A673 (cell line): ENCODE data around the gene PRAC1. TPM values are rescaled to one million over a fixed set of nuclear protein-coding genes. Genes with fewer than 3 reads are reported as not detected.

ENCODE experiments used
- BruUV-seq: library from RNA; stranded (reverse); fragments of 400-500 nt; replicated peaks from 2 replicates; lab custom pipeline; 2021; lab: Mats Ljungman, UMichigan
- CTCF ChIA-PET: fragments of 300-600 bp; sonication (Branson Sonifier 250); formaldehyde crosslinking; loops from one replicate; lab custom pipeline; 2022; ENCODE audit warnings: antibody characterized with exemption; lab: Charles Lee
- POLR2A ChIA-PET: fragments of 300-600 bp; sonication (Branson Sonifier 250); formaldehyde crosslinking; loops from one replicate; lab custom pipeline; 2022; ENCODE audit warnings: antibody characterized with exemption; ENCODE audit not compliant: low non-redundant PET; lab: Charles Lee
- DNase-seq: peaks from one replicate; pipeline ENCODE4 v3.0.0-alpha.2; 2015; ENCODE audit warnings: low spot score
- H3K27ac ChIP-seq: fragments of 200-600 bp; sonication (generic); 2 replicates; pipeline ENCODE4 v1.5.1; 2016; ENCODE audit warnings: mixed run types, low read depth, mild to moderate bottlenecking, mixed read lengths, antibody characterized with exemption, low read length; ENCODE audit not compliant: poor library complexity, severe bottlenecking
- H3K27me3 ChIP-seq: fragments of 200-600 bp; sonication (generic); replicated peaks from 2 replicates; pipeline ENCODE4 v1.6.1; 2017; ENCODE audit warnings: mixed run types, low read depth, mild to moderate bottlenecking, mixed read lengths, antibody characterized with exemption, low read length; ENCODE audit not compliant: insufficient read depth, poor library complexity
- H3K36me3 ChIP-seq: fragments of 200-600 bp; sonication (generic); 2 replicates; pipeline ENCODE4 v1.6.1; 2016; ENCODE audit warnings: mixed run types, mild to moderate bottlenecking, mixed read lengths, antibody characterized with exemption, low read length; ENCODE audit not compliant: insufficient read depth, poor library complexity, severe bottlenecking
- H3K4me1 ChIP-seq: fragments of 200-600 bp; sonication (generic); 2 replicates; pipeline ENCODE4 v1.6.1; 2017; ENCODE audit warnings: mixed run types, mild to moderate bottlenecking, mixed read lengths, antibody characterized with exemption, low read length; ENCODE audit not compliant: insufficient read depth, poor library complexity, severe bottlenecking
- H3K4me3 ChIP-seq: fragments of 200-600 bp; sonication (generic); 2 replicates; pipeline ENCODE4 v1.5.1; 2016; ENCODE audit warnings: low read depth, mixed run types, mild to moderate bottlenecking, mixed read lengths, low read length; ENCODE audit not compliant: poor library complexity, severe bottlenecking
- H3K9me3 ChIP-seq: fragments of 200-600 bp; sonication (generic); 2 replicates; pipeline ENCODE4 v1.6.1; 2016; ENCODE audit warnings: mixed run types, low read depth, mild to moderate bottlenecking, mixed read lengths, antibody characterized with exemption, low read length; ENCODE audit not compliant: poor library complexity, severe bottlenecking
- CTCF ChIP-seq: fragments of 300-800, 200-600 bp; sonication (generic); conservative IDR thresholded peaks from 2 replicates; pipeline ENCODE4 v1.5.1; 2017; ENCODE audit warnings: low read depth, mild to moderate bottlenecking, antibody characterized with exemption, low read length, moderate library complexity, mixed read lengths
- EZH2 ChIP-seq: fragments of 200-600 bp; sonication (generic); IDR thresholded peaks from 2 replicates; pipeline ENCODE4 v1.6.1; 2017; ENCODE audit warnings: borderline replicate concordance, low read depth, mild to moderate bottlenecking, mixed read lengths, antibody characterized with exemption, low read length; ENCODE audit not compliant: poor library complexity, severe bottlenecking
- intact Hi-C: fragments of 100-400 bp; cut with micrococcal nuclease; formaldehyde crosslinking; loops from one replicate; pipeline ENCODE4 v1.10.0; 2022; ENCODE audit not compliant: unreplicated experiment
- microRNA-seq: library from miRNA; unstranded; fragments of <30 nt; microRNA quantifications from one replicate; pipeline ENCODE4 v1.2.0, GENCODE V29; 2021
- total RNA-seq: library from RNA; stranded (reverse); gene quantifications from 2 replicates; pipeline ENCODE4 v1.2.3, GENCODE V29; 2021

PRAC1 gene
- total RNA-seq, 1 experiment from 2014 or later, result 78.3 TPM

DNA sequence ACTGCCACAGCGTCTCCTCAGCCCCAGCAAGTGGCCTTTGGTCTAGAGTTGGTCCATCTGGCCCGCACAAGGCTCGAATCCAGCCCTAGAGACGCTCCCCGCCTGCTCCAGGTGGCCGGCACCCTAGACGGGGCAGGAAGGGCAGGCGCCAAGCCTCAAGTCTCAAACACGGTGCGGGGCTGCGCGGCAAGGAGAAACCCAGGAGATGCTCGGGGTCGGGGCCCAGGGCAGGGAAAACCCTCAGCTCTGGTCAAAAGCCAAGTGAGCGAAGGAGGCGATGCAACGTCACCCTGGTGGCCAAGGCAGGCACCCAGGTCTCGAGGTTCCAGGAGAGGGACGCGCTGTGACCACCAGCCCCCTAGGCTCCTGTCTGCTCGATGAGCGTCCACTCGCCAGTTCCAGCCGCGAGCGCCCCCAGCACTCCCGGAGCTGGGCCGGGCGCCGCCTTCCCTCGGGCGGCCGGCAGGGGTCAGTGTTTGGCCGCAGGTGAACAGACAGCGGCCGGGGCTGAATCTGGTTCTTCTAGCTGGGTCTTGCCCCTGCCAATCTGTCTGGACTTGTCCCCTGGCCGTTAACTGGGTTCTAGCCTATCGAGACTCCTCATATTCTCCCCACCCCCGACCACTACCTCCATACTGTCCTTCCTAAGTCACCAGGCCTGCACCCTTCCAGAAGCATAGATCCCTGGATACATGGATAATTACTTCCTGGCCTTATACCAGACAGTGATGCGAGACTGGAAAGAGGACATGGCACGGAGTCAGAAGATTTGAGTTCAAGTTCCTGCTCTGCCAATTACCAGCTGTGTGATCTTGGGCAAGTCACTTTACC, 44.0 kb downstream of the PRAC1 start:
- H3K4me3 ChIP-seq, result peak overlapping the region; percentile 39
- TF ChIP-seq CTCF, result peak; percentile 99
- no peak for TF ChIP-seq EZH2
- intact Hi-C loops, result loop anchor here (1.0 to 10.0 kb wide), 6 partner anchors 44 to 546 kb away; partner anchors contain the start of gene PRAC1
- H3K27me3 ChIP-seq, result no peaks in the 10 kb centered on the region
- POLR2A ChIA-PET, result interaction anchor here (0.9 to 1.3 kb wide), 2 partner anchors 44 to 51 kb away, joined by 3 to 8 read pairs; partner anchors contain the start of gene HOXB13
- CTCF ChIA-PET, result interaction anchor here (0.5 to 4.4 kb wide), 19 partner anchors 11 to 570 kb away, joined by 3 to 67 read pairs (median 3); partner anchors contain the start of genes HOXB13 and PRAC2
- peak; percentile 83 for DNase-seq
- no peaks in the 10 kb centered on the region for H3K36me3 ChIP-seq
- no peak overlapping the region for H3K27ac ChIP-seq
- H3K4me1 ChIP-seq, result peaks cover 17% of the 10 kb centered on the region
- no TSS peak for BruUV-seq
- H3K9me3 ChIP-seq, result no peaks in the 10 kb centered on the region

DNA sequence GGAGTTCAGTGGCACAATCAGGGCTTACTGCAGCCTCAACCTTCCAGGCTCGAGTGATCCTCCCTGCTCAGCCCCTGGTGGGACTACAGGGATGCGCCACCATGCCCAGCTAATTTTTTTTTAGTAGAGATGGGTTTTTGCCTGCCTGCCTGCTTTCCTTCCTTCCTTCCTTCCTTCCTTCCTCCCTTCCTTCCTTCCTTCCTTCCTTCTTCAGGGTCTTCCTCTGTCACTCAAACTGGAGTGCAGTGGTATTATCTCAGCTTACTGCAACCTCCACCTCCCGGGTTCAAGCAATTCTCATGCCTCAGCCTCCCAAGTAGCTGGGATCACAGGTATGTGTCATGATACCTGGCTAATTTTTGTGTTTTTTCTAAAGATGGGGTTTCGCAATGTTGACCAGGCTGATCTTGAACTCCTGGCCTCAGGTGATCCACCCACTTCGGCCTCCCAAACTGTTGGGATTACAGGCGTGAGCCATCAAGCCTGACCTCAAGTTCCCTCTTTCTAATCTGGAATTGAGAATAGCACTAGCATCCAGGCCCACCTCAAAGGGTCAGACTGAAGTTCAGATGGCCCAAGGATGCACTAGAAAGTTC, 45.3 kb downstream of the PRAC1 start:
- TF ChIP-seq EZH2 (no peak), CTCF (no peak)
- Histone ChIP-seq H3K4me1 (peaks cover 21% of the 10 kb centered on the region), H3K36me3 (no peaks in the 10 kb centered on the region), H3K4me3 (no peak overlapping the region), H3K27me3 (no peaks in the 10 kb centered on the region), H3K27ac (no peak overlapping the region), H3K9me3 (no peaks in the 10 kb centered on the region)
- no TSS peak for BruUV-seq
- DNase-seq, result peak; percentile 55
- ChIA-PET POLR2A (no interaction called here), CTCF (interaction anchor here (0.6 to 2.6 kb wide), 3 partner anchors 114 to 202 kb away, joined by 3 to 51 read pairs (median 4); no protein-coding TSS in a partner anchor)
- intact Hi-C loops, result loop anchor here (10.0 kb wide), 3 partner anchors 78 to 548 kb away; no protein-coding TSS in a partner anchor

DNA sequence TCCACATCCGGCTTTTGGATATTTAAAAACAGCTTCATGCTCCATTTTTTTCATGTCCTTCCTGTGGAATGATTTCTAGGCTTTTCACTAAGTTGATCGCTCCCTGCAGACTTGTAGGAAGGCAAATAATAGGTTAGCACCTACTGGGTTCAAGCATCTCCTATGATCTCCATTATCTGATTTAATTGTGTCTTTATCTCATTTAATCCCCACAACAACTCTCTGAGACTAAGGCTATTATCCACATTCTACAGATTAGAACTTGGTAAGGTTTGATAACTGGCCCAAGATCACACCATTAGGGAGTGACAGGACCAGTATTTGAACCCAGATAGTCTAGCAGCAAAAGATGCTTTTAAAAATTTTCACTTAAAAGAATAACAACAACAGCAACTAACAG, 50.0 kb downstream of the PRAC1 start:
- intact Hi-C loops, result loop anchor here (5.0 to 10.0 kb wide), 4 partner anchors 82 to 552 kb away; no protein-coding TSS in a partner anchor
- POLR2A ChIA-PET, result no interaction called here
- Histone ChIP-seq H3K4me1 (peaks cover 9% of the 10 kb centered on the region), H3K27me3 (no peaks in the 10 kb centered on the region), H3K27ac (peak overlapping the region; percentile 52), H3K36me3 (no peaks in the 10 kb centered on the region), H3K4me3 (peak overlapping the region; percentile 42), H3K9me3 (no peaks in the 10 kb centered on the region)
- no TSS peak for BruUV-seq
- TF ChIP-seq EZH2 (no peak), CTCF (no peak)
- CTCF ChIA-PET, result interaction anchor here (0.6 to 2.2 kb wide), 24 partner anchors 12 to 646 kb away, joined by 3 to 39 read pairs (median 5); partner anchors contain the start of genes ATP5MC1 and PRAC2
- DNase-seq, result no peak

Small RNAs within 50 kb of the gene (microRNA-seq; reads per million reads assigned to microRNA genes)
- not detected for gene MIR3185

Other genes starting within 250 kb of the PRAC1 start
- gene HOXB1, start 191.5 kb downstream of the PRAC1 start, total RNA-seq, result not detected in 2 replicates
- gene HOXB2, start 177.4 kb downstream of the PRAC1 start, total RNA-seq, result 34.5 and 37.8 TPM in 2 replicates
- gene HOXB4, start 144.2 kb downstream of the PRAC1 start, total RNA-seq, result 9.7 and 11.9 TPM in 2 replicates
- gene HOXB3, start 132.3 kb downstream of the PRAC1 start, total RNA-seq, result 40.7 and 46.1 TPM in 2 replicates
- gene HOXB5, start 128.7 kb downstream of the PRAC1 start, total RNA-seq, result 5.9 and 6.4 TPM in 2 replicates
- gene HOXB6, start 117.5 kb downstream of the PRAC1 start, total RNA-seq, result 19.8 and 27.6 TPM in 2 replicates
- gene HOXB7, start 111.5 kb downstream of the PRAC1 start, total RNA-seq, result 32.2 and 37.9 TPM in 2 replicates
- gene HOXB8, start 107.2 kb downstream of the PRAC1 start, total RNA-seq, result 13.1 and 16.3 TPM in 2 replicates
- 8.2 and 14.6 TPM in 2 replicates for gene HOXB9, start 96.2 kb downstream of the PRAC1 start, total RNA-seq
- 25.5 and 47.8 TPM in 2 replicates for gene PRAC2, start 667 bp upstream of the PRAC1 start, total RNA-seq
- 11.7 and 15.8 TPM in 2 replicates for gene HOXB13, start 6.2 kb upstream of the PRAC1 start, total RNA-seq
- gene TTLL6, start 94.7 kb upstream of the PRAC1 start, total RNA-seq, result 2.1 and 2.3 TPM in 2 replicates
- 88.4 and 118 TPM in 2 replicates for gene CALCOCO2, start 108.5 kb upstream of the PRAC1 start, total RNA-seq
- gene ATP5MC1, start 170.3 kb upstream of the PRAC1 start, total RNA-seq, result 132 and 136 TPM in 2 replicates
- gene UBE2Z, start 185.9 kb upstream of the PRAC1 start, total RNA-seq, result 108 and 114 TPM in 2 replicates
- gene SNF8, start 222.3 kb upstream of the PRAC1 start, total RNA-seq, result 177 and 188 TPM in 2 replicates
- 0.88 and 1.1 TPM in 2 replicates for gene GIP, start 246.1 kb upstream of the PRAC1 start, total RNA-seq